ENCODE data around the gene ACAT2. TPM values are rescaled to one million over a fixed set of nuclear protein-coding genes. Genes with fewer than 3 reads are reported as not detected.
"Not testable (repeated sequence)": the region's sequence is repeated elsewhere in the genome, so short reads cannot be mapped to it uniquely, and the experiment has no call there.

The ACAT2 gene
- total and polyA plus RNA-seq, 12 donors = 3.4 to 15.3 (median 5.8) TPM

DNA sequence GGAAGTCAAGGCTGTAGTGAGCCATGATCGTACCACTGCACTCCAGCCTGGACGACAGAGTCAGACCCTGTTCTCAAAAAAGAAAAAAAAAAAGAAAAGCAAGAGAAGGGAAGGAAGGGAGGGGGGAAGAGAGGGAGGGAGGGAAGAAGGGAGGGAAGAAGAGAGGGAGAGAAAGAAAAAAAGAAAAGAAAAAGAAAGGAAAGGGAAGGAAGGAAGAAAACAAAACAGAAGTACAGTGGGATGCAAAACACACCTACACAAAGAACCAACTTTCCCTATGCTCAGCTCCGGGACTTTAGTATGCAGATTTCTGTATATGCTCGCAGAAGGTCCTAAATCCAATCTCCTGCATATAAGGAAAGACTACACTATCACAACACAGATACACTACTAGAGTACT, 37.1 kb upstream of the ACAT2 start:
- DNase-seq (no peak), ATAC-seq (no peak)
- Histone ChIP-seq H3K4me3 (no peak overlapping the region), H3K4me1 (peaks cover 0 to 34% (median 28%) of the 10 kb centered on the region in 9 donors), H3K36me3 (peaks cover 0 to 15% (median 0%) of the 10 kb centered on the region in 9 donors), H3K27me3 (no peaks in the 10 kb centered on the region), H3K27ac (no peak overlapping the region), H3K9me3 (peaks cover 0 to 4% (median 0%) of the 10 kb centered on the region in 11 donors)
- TF ChIP-seq, protein P1, sequence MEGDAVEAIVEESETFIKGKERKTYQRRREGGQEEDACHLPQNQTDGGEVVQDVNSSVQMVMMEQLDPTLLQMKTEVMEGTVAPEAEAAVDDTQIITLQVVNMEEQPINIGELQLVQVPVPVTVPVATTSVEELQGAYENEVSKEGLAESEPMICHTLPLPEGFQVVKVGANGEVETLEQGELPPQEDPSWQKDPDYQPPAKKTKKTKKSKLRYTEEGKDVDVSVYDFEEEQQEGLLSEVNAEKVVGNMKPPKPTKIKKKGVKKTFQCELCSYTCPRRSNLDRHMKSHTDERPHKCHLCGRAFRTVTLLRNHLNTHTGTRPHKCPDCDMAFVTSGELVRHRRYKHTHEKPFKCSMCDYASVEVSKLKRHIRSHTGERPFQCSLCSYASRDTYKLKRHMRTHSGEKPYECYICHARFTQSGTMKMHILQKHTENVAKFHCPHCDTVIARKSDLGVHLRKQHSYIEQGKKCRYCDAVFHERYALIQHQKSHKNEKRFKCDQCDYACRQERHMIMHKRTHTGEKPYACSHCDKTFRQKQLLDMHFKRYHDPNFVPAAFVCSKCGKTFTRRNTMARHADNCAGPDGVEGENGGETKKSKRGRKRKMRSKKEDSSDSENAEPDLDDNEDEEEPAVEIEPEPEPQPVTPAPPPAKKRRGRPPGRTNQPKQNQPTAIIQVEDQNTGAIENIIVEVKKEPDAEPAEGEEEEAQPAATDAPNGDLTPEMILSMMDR (IDR thresholded peaks at IDR 0.05) = no peak
- intact Hi-C loops (cut with DNase I) = loop anchor here in 8 of 10 donors (5.0 to 10.0 kb wide), 5 partner anchors 32 to 250 kb away; partner anchors contain the start of genes ACAT2 (in 4 of the 8), SOD2 (in 3 of the 8) and TCP1 (in 2 of the 8)
- 93 to 97% methylated on average over 4 of the region's 4 CpGs for WGBS, 2 donors

DNA sequence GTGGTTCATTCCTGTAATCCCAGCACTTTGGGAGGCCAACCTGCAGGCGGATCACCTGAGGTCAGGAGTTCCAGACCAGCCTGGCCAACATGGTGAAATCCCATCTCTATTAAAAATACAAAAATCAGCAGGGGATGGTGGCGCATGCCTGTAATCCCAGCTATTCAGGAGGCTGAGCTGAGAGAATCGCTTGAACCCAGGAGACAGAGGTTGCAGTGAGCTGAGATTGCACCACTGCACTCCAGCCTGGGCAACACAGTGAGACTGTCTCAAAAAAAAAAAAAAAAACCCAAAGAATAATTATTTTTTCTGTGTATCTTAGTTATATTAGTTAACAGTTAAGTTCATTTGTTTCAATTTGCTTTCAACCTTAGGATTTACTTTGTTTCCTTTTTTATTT, 36.6 kb upstream of the ACAT2 start:
- not testable (repeated sequence) for ATAC-seq, H3K9me3 ChIP-seq, DNase-seq, H3K4me3 ChIP-seq, H3K27me3 ChIP-seq, H3K27ac ChIP-seq
- intact Hi-C loops (cut with DNase I) = loop anchor here in 8 of 10 donors (5.0 to 10.0 kb wide), 5 partner anchors 33 to 250 kb away; partner anchors contain the start of genes ACAT2 (in 4 of the 8), SOD2 (in 3 of the 8) and TCP1 (in 2 of the 8)
- peaks cover 0 to 15% (median 0%) of the 10 kb centered on the region in 9 donors for H3K36me3 ChIP-seq
- peaks cover 0 to 38% (median 32%) of the 10 kb centered on the region in 9 donors for H3K4me1 ChIP-seq
- 97 to 98% methylated on average over 3 of the region's 3 CpGs for WGBS, 2 donors

DNA sequence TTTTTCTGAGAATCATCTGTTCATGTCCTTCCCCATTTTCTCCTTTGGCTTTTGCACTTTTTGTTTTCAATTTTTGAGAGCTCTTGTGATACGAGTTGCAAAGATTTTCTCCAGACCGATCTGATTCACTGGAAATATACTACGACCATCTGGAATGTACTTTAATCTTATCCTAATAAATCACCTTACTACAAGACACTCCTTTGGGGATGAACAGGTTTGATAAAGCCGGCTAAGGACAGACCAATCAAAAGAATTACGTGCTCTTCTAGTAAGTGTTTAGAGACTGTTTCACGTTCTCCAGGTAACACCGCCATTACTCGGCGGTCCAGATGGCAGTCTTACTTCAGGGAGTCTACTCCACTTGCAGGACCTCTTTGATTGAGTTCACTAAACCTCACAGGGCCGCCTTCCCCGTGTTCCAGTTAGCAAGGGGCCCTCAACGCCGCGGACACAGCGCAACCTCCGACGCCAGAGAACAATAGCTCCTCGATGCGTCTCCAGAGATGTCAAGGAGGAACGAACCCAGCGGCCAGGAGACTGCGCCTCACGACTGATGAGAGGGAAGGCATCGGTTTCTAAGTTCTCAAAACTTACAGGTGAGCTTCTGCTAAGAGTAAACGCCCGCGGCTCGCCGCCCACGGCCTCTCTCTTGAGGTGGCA, 35.5 kb upstream of the ACAT2 start:
- H3K4me1 ChIP-seq = peaks cover 0 to 50% (median 44%) of the 10 kb centered on the region in 9 donors
- intact Hi-C loops (cut with DNase I) = loop anchor here in 9 of 10 donors (1.0 to 10.0 kb wide), 9 partner anchors 34 to 248 kb away; partner anchors contain the start of genes SOD2 (in 6 of the 9), ACAT2 (in 4 of the 9), TCP1 (in 3 of the 9) and MRPL18 (in 1 of the 9)
- DNase-seq = no peak

DNA sequence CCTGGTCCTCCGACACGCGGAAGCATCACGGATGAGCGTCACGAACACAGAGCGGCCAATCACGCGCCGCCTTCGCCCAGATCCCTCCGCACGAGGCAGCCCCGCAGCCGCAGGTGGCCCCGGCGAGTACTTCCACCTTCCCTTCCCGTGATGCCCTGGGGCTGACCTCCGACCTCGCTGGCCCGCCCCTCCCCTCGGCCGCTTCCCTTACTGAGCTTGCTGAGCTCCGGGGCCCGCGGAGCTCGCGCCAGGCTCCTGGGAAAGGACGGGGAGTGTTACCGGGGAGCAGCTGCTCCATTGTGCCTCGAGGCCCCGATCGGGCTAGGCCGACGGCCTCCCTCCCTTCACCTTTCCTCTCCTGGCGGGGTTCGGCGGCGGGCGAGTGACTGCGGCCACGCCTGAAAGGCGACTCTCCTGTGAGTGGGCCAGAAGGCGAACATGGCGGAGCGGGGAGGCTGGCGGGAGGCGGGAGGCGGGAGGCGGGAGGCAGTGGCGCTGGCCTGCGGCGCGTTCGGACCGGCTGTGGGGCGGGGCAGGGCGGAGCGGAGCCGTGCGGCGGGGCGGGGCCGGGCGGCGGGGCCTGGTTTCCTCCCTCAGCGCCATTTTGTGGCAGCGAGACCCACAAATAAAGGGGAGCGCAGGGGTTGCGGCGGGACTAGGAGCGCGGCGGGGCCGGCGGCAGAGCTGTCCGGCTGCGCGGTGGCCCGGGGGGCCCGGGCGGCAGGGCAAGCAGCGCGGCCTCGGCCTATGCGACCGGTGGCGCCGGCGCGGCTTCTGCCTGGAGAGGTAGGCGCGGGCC, 34.7 kb upstream of the ACAT2 start, which contains the start of gene WTAP:
WTAP (plus strand) TSS at position 589 of the 799 bp plus-strand sequence. CDS start 8,760 bp downstream, outside the sequence.
- H3K4me1 ChIP-seq = peaks cover 0 to 57% (median 51%) of the 10 kb centered on the region in 9 donors
- ATAC-seq (peak; percentile 96 to 98 (median 97)), DNase-seq (peak; percentile 94 to 95)
- peak within 1 kb of the TSS; percentile 64 to 96 (median 86) for H3K4me3 ChIP-seq
- WGBS, 2 donors = 0 to 1% methylated on average over 66 to 93 of the region's 93 CpGs
- TF ChIP-seq, protein P1 (IDR thresholded peaks at IDR 0.05) = no peak
- intact Hi-C loops (cut with DNase I) = loop anchor here in 9 of 10 donors (1.0 to 10.0 kb wide), 10 partner anchors 34 to 248 kb away; partner anchors contain the start of genes SOD2 (in 7 of the 9), ACAT2 (in 4 of the 9), TCP1 (in 3 of the 9) and MRPL18 (in 1 of the 9)
- no peaks in the 10 kb centered on the region for H3K27me3 ChIP-seq
- peaks cover 0 to 18% (median 0%) of the 10 kb centered on the region in 9 donors for H3K36me3 ChIP-seq
- H3K27ac ChIP-seq = peak within 1 kb of the TSS; percentile 92 to 100 (median 99)
- H3K9me3 ChIP-seq = peaks cover 0 to 4% (median 0%) of the 10 kb centered on the region in 11 donors

More for the DNA sequence above, 35.5 kb upstream of the ACAT2 start:
- H3K36me3 ChIP-seq = peaks cover 0 to 15% (median 0%) of the 10 kb centered on the region in 9 donors
- TF ChIP-seq, protein P1 (IDR thresholded peaks at IDR 0.05) = no peak
- H3K27me3 ChIP-seq = no peaks in the 10 kb centered on the region
- peak; percentile 7 to 51 (median 34) for ATAC-seq
- peak overlapping the region; percentile 64 to 96 (median 86) for H3K4me3 ChIP-seq
- H3K9me3 ChIP-seq = peaks cover 0 to 4% (median 0%) of the 10 kb centered on the region in 11 donors
- WGBS, 2 donors = 1 to 2% methylated on average over 30 of the region's 30 CpGs
- H3K27ac ChIP-seq = peak overlapping the region; percentile 92 to 100 (median 99)

Measured in heart right ventricle (tissue), 16 donors.